Measurements from ENCODE around the gene PPP1R11. TPM values are rescaled to one million over a fixed set of nuclear protein-coding genes. Genes with fewer than 3 reads are reported as not detected.
"Not testable (repeated sequence)": the region's sequence is repeated elsewhere in the genome, so short reads cannot be mapped to it uniquely, and the experiment has no call there.

PPP1R11 gene
- polyA plus RNA-seq, 1 donor (not counting 4 experiments of a cell fraction or from before 2014, with no cell fraction given): 58.0 TPM

DNA sequence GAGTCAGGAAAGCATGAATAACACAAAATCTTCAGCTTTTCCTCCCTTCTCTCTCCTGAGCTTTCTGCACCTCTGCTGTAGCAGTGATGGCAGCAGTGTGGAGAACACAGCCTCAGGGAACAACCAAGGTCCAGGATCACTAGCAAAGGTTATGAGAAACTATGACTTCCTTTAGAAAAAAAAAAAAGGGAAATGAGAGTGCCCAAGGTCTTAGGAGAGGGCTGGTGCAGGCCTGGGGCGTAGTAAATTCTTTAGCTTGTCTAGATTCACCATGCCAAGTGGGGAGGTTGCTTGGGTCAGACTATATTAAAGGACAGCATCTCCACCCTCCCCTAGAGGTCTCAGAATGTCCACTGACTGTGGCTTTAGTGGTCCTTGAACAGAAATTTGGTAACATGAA is 46.4 kb upstream of the PPP1R11 start:
- no peak for DNase-seq (ENCODE audit: low read depth, low spot score)
- H3K4me3 ChIP-seq (ENCODE audit: control insufficient read depth in 2 of 3, extremely low read depth in 1 of 3, insufficient read depth in 2 of 3, low read depth in 1 of 3, low read length in 3 of 3): no peak overlapping the region
- H3K36me3 ChIP-seq (ENCODE audit: control insufficient read depth in 2 of 2, extremely low read depth in 1 of 2, insufficient read depth in 2 of 2, low read length in 2 of 2): no peaks in the 10 kb centered on the region
- no peaks in the 10 kb centered on the region for H3K27me3 ChIP-seq (ENCODE audit: control insufficient read depth, extremely low read depth, insufficient read depth, low read length)
- H3K9ac ChIP-seq (ENCODE audit: control insufficient read depth, extremely low read depth, insufficient read depth, low read length): no peak overlapping the region
- no peaks in the 10 kb centered on the region for H3K9me3 ChIP-seq (ENCODE audit: control insufficient read depth, low read depth, low read length)
- no peak overlapping the region for H2AFZ ChIP-seq (ENCODE audit: control insufficient read depth, low read length)
- dilution Hi-C loops (cut with MboI; ENCODE audit: extremely low pct_ligation_motif_present, low sequenced_read_pairs): no loop called here
- no peak overlapping the region for H3K27ac ChIP-seq (ENCODE audit: control insufficient read depth, insufficient read depth, low read length)
- H3K4me1 ChIP-seq (ENCODE audit: control insufficient read depth, extremely low read depth, insufficient read depth, low read length): no peaks in the 10 kb centered on the region
- H3K79me2 ChIP-seq (ENCODE audit: control insufficient read depth, insufficient read depth, low read length): no peaks in the 10 kb centered on the region
- no peak overlapping the region for H3K4me2 ChIP-seq (ENCODE audit: control insufficient read depth, extremely low read depth, insufficient read depth, low read depth, low read length)
- no peaks in the 10 kb centered on the region for H4K20me1 ChIP-seq (ENCODE audit: control insufficient read depth, extremely low read depth, insufficient read depth, low read length)
- TF ChIP-seq, protein P1, sequence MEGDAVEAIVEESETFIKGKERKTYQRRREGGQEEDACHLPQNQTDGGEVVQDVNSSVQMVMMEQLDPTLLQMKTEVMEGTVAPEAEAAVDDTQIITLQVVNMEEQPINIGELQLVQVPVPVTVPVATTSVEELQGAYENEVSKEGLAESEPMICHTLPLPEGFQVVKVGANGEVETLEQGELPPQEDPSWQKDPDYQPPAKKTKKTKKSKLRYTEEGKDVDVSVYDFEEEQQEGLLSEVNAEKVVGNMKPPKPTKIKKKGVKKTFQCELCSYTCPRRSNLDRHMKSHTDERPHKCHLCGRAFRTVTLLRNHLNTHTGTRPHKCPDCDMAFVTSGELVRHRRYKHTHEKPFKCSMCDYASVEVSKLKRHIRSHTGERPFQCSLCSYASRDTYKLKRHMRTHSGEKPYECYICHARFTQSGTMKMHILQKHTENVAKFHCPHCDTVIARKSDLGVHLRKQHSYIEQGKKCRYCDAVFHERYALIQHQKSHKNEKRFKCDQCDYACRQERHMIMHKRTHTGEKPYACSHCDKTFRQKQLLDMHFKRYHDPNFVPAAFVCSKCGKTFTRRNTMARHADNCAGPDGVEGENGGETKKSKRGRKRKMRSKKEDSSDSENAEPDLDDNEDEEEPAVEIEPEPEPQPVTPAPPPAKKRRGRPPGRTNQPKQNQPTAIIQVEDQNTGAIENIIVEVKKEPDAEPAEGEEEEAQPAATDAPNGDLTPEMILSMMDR (optimal IDR thresholded peaks at IDR 0.05 in 1 of 3, IDR thresholded peaks at IDR 0.05 in 1 of 3, conservative IDR thresholded peaks at IDR 0.05 in 1 of 3; ENCODE audit: extremely low read depth in 1 of 3, insufficient read depth in 2 of 3, low read length in 3 of 3): no peak
- no peak for TF ChIP-seq EZH2 (IDR thresholded peaks at IDR 0.05; ENCODE audit: low read length)
- no peaks in the 10 kb centered on the region for H3K9me1 ChIP-seq (ENCODE audit: control insufficient read depth, extremely low read depth, insufficient read depth, low read length)
- no peak for FAIRE-seq

DNA sequence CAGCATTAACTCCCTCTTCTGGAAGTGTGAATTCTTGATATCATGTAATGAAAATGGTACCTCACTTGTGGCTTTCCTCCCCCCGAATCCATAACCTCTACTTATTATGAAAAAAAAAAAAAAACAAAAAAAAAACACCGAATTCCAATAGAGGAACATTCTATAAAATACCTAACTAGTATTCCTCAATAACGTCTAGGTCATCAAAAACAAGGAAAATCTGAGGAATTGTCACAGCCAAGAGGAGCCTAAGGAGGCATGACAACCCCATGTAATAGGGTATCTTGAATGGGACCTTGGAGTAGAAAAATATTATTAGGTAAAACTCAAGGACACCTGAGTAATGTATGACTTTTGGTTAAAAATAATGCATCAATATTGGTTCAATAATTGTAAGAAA is 44.8 kb upstream of the PPP1R11 start:
- Histone ChIP-seq H3K9me1 (ENCODE audit: control insufficient read depth, extremely low read depth, insufficient read depth, low read length) (no peaks in the 10 kb centered on the region), H3K4me3 (ENCODE audit: control insufficient read depth in 2 of 3, extremely low read depth in 1 of 3, insufficient read depth in 2 of 3, low read depth in 1 of 3, low read length in 3 of 3) (no peak overlapping the region), H3K27me3 (ENCODE audit: control insufficient read depth, extremely low read depth, insufficient read depth, low read length) (no peaks in the 10 kb centered on the region), H3K27ac (ENCODE audit: control insufficient read depth, insufficient read depth, low read length) (no peak overlapping the region), H4K20me1 (ENCODE audit: control insufficient read depth, extremely low read depth, insufficient read depth, low read length) (no peaks in the 10 kb centered on the region), H3K9ac (ENCODE audit: control insufficient read depth, extremely low read depth, insufficient read depth, low read length) (no peak overlapping the region), H2AFZ (ENCODE audit: control insufficient read depth, low read length) (no peak overlapping the region), H3K9me3 (ENCODE audit: control insufficient read depth, low read depth, low read length) (no peaks in the 10 kb centered on the region), H3K4me2 (ENCODE audit: control insufficient read depth, extremely low read depth, insufficient read depth, low read depth, low read length) (no peak overlapping the region), H3K79me2 (ENCODE audit: control insufficient read depth, insufficient read depth, low read length) (no peaks in the 10 kb centered on the region), H3K4me1 (ENCODE audit: control insufficient read depth, extremely low read depth, insufficient read depth, low read length) (no peaks in the 10 kb centered on the region), H3K36me3 (ENCODE audit: control insufficient read depth in 2 of 2, extremely low read depth in 1 of 2, insufficient read depth in 2 of 2, low read length in 2 of 2) (no peaks in the 10 kb centered on the region)
- TF ChIP-seq, protein P1 (optimal IDR thresholded peaks at IDR 0.05 in 1 of 3, IDR thresholded peaks at IDR 0.05 in 1 of 3, conservative IDR thresholded peaks at IDR 0.05 in 1 of 3; ENCODE audit: extremely low read depth in 1 of 3, insufficient read depth in 2 of 3, low read length in 3 of 3): no peak
- TF ChIP-seq EZH2 (IDR thresholded peaks at IDR 0.05; ENCODE audit: low read length): no peak
- DNase-seq (ENCODE audit: low read depth, low spot score) (no peak), FAIRE-seq (no peak)
- dilution Hi-C loops (cut with MboI; ENCODE audit: extremely low pct_ligation_motif_present, low sequenced_read_pairs): no loop called here

DNA sequence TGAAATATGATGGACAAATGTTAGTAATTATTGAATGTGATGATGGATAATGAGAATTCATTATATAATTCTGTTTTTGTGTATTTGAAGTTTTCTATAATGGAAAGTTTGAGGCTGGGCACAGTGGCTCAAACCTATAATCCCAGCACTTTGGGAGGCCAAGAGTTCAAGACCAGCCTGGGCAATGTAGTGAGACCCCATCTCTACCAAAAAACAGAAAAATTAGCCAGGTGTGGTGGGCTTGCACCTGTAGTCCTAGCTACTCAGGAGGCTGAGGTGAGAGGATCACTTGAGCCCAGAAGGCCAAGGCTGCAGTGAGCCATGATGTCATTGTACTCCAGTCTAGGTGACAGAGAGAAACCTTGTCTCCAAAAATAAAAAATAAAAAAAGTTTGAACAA is 44.3 kb upstream of the PPP1R11 start:
- H3K27ac ChIP-seq (ENCODE audit: control insufficient read depth, insufficient read depth, low read length); dilution Hi-C loops (cut with MboI; ENCODE audit: extremely low pct_ligation_motif_present, low sequenced_read_pairs); H3K27me3 ChIP-seq (ENCODE audit: control insufficient read depth, extremely low read depth, insufficient read depth, low read length); H2AFZ ChIP-seq (ENCODE audit: control insufficient read depth, low read length); H3K36me3 ChIP-seq (ENCODE audit: control insufficient read depth in 2 of 2, extremely low read depth in 1 of 2, insufficient read depth in 2 of 2, low read length in 2 of 2); DNase-seq (ENCODE audit: low read depth, low spot score); H3K9ac ChIP-seq (ENCODE audit: control insufficient read depth, extremely low read depth, insufficient read depth, low read length); H3K4me2 ChIP-seq (ENCODE audit: control insufficient read depth, extremely low read depth, insufficient read depth, low read depth, low read length); H3K4me1 ChIP-seq (ENCODE audit: control insufficient read depth, extremely low read depth, insufficient read depth, low read length); FAIRE-seq; H3K9me1 ChIP-seq (ENCODE audit: control insufficient read depth, extremely low read depth, insufficient read depth, low read length); H3K9me3 ChIP-seq (ENCODE audit: control insufficient read depth, low read depth, low read length); H3K4me3 ChIP-seq (ENCODE audit: control insufficient read depth in 2 of 3, extremely low read depth in 1 of 3, insufficient read depth in 2 of 3, low read depth in 1 of 3, low read length in 3 of 3); H4K20me1 ChIP-seq (ENCODE audit: control insufficient read depth, extremely low read depth, insufficient read depth, low read length); H3K79me2 ChIP-seq (ENCODE audit: control insufficient read depth, insufficient read depth, low read length): not testable (repeated sequence)
